H4 (cell line): ENCODE data around the gene EFCAB8. TPM values are rescaled to one million over a fixed set of nuclear protein-coding genes. Genes with fewer than 3 reads are reported as not detected.
"Not testable (repeated sequence)": the region's sequence is repeated elsewhere in the genome, so short reads cannot be mapped to it uniquely, and the experiment has no call there.

Source experiments
- DNase-seq: peaks from one replicate; pipeline ENCODE4 v3.0.0-alpha.2; 2015; ENCODE audit warnings: low spot score
- total RNA-seq: library from RNA; depleted of rRNA; stranded (reverse); fragments of >200 nt; shearing (Covaris generic); gene quantifications from 2 replicates; pipeline ENCODE4 v1.2.3, GENCODE V29; 2014

Gene EFCAB8
- total RNA-seq, 1 experiment from 2014 or later: 0.04 TPM

DNA sequence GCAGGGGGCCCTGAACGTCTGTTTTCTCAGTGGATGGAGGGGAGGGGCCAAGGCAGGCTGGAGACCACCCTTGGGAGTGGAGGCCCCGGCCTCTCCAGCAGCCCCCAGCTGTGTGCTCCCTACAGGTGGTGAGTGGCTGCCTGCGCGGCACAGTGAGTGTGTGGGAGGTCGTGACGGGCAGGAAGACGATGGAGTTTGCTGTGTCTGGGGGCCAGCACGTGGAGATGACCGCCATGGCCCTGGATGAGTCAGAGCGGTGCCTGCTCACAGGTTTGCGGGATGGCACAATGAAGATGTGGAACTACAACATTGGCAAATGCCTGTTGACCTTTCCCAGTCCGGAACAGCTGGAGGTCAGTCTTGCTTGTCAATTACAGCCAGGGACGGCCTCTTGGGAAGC, 52.6 kb downstream of the EFCAB8 start:
- no peak for DNase-seq

DNA sequence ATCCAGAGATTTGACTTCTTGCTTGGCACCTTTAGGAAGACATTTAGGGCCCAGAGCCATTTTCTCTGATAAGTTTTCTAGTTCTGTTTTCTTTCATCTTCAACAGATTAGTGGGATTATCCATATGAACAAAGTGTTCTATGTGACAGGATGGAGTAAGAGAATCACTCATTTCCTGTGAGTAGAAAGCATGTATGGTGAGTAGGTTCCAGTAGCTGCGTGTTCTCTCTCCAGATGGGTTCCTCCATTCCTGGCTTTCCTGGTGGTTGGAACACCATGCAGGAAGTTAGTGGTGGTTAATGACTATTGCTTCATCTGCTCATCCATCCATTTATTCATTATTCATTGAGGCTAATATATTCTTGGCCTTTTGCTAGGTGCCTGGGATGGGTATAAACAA, 54.0 kb downstream of the EFCAB8 start:
- no peak for DNase-seq

DNA sequence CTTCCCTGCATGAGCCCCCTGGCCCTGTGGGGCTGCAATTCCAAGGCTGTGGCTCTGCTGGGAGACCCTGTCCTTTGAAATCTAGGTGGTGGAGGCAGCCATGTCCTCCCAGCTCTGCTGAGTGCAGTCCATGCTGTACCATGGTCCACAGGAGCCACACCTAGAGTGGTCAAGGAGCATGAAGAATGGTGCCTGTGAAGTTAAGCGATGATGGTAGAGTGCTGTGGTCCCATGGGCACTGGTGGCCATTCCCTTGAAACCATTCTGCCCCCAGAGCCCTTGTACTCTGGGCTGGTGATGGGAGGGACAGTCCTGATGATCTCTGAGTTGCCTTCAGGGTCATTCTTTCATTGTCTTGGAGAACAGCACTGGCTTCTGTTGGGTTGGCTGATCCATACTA, 55.3 kb downstream of the EFCAB8 start:
- no peak for DNase-seq

DNA sequence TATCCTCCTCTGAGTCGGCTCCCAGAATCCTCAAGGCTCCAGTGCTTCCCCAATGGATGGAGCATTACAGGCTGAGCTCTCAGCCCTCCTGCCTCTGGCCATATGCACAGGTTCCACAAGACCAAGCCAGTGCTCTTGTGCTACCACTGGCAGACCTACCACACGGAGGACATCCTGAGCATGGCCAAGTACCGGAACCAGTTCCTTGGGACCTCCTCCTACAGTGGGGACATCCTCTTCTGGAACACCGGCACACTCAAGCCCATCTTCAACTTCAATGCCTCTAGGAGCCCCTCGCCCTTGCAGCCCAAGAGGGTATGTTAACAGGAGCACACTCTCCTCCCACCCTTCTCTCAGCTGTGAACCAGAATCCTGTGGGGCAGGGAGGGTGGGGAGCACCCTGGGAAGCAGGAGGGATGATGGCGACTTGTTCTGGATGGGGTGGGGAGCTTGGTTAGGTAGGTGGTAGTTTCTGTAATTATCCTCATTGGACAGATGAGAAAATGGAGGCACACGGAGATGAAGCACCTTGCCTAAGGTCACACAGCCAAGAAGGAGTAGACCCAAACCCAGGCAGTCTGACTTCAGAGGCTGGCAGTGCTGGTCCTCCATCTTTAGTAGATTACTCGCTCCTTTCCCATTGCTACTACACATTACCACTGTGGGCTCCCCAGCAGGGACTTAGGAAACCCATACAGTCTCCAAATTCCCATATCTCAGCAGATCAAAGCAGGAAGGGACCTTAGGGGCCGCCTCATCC, 58.6 kb downstream of the EFCAB8 start:
- DNase-seq: no peak

- no peak for DNase-seq
Observed at GRCh38 chr20:32918296-32918695, 59.6 kb downstream of the EFCAB8 start.

- DNase-seq: no peak
Observed at GRCh38 chr20:32918751-32919150, 60.0 kb downstream of the EFCAB8 start.

GRCh38 chr20:32920066-32920465, 61.3 kb downstream of the EFCAB8 start:
- no peak for DNase-seq

DNA sequence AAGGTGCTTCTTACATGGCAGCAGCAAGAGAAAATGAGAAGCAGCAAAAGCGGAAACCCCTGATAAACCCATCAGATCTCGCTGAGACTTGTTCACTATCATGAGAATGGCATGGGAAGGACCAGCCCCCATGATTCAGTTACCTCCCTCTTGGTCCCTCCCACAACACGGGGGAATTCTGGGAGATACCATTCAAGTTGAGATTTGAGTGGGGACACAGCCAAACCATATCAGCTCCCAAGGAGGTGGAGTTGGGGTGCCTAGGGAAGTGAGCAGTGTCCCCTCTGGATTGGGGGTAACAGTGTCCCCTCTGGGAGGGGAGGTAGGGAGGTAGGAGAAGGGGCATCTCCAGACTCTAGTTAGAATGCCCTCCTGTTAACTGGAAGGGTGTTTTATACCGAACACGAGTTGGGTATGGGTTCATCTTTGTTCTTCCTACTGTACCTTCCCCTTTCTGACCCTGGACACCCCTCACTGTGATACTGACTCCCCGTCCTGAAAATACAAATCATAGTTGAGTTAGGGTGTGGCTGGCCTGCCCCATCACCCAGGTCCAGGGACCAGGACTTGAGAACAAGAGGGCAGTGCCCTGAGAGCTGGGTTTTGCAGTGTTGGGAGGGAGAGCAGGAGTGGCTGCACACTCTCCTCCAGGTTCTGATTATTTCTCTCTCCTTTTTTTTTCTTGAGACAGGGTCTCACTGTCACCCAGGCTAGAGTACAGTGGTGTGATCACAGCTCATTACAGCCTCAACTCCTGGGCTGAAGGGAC, 62.0 kb downstream of the EFCAB8 start:
- DNase-seq: no peak

DNA sequence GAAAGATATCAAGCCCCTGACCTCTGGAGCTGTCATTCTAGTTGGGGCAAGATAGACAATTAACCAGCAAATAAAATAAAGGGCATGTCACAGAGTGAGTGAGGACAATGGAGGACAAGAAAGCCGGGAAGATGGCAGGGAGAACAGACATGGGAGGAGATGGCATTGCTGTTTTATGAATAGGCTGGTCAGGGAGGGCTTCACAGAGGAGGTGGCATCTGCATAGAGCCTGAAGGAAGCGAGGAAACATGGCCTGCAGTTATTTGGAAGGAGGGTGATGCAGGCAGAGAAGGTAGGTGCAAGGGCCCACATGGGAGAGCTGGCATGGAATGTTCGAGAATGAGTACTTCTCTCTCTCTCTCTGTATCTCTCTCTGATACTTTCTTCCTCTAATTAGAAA, 63.7 kb downstream of the EFCAB8 start:
- DNase-seq: no peak

GRCh38 chr20:32924781-32925180, 66.1 kb downstream of the EFCAB8 start:
- DNase-seq: no peak

DNA sequence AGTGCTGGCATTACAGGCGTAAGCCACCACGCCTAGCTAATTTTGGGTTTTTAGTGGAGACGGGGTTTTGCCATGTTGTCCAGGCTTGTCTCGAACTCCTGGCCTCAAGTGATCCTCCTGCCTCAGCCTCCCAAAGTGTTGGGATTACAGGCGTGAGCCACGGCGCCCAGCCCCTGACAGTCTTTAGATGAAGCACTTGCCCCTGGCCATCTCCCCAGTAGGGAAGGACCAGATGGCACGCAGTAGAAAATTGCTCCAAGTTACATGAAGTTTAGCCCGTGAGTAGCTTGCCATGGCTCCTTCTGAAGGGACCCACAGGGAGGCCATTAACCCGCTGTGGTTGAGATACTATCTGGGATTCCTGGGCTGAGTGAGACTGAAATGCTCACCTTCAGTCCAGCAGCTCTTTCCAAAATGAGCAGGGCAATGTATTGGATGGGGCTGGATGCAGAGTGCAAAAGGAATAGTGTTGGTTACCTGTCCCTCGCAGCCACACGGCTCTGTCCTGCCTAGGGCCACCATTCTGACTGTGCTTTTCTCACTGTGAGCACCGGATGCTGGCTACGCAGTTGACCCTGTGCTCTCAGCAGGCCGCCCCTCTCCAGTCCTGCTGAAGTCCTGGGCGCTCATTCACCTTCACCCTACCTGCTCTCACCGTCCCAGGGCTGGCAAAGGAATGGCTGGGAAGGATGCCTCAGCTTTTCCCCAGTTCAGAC, 66.9 kb downstream of the EFCAB8 start:
- DNase-seq: no peak

DNA sequence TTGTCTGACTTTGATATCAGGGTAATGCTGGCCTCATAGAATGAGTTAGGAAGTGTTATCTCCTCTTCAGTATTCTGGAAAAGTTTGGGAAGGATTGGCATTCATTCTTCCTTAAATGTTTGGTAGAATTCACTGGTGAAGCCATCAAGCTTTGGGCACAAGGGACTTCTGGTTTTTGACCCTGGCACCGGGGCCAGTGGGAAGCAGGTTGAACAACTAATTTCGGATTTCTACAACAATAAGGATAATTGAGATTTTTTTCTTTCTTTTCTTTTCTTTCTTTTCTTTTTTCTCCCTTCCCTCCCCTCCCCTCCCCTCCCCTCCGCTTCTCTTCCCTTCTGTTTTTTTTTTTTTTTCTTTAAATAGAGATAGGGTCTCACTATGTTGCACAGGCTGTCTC, 70.4 kb downstream of the EFCAB8 start:
- DNase-seq: no peak

GRCh38 chr20:32930181-32930580, 71.5 kb downstream of the EFCAB8 start:
- no peak for DNase-seq

GRCh38 chr20:32930701-32931100, 72.0 kb downstream of the EFCAB8 start:
- DNase-seq: no peak

GRCh38 chr20:32934580-32934979, 75.9 kb downstream of the EFCAB8 start:
- no peak for DNase-seq

DNA sequence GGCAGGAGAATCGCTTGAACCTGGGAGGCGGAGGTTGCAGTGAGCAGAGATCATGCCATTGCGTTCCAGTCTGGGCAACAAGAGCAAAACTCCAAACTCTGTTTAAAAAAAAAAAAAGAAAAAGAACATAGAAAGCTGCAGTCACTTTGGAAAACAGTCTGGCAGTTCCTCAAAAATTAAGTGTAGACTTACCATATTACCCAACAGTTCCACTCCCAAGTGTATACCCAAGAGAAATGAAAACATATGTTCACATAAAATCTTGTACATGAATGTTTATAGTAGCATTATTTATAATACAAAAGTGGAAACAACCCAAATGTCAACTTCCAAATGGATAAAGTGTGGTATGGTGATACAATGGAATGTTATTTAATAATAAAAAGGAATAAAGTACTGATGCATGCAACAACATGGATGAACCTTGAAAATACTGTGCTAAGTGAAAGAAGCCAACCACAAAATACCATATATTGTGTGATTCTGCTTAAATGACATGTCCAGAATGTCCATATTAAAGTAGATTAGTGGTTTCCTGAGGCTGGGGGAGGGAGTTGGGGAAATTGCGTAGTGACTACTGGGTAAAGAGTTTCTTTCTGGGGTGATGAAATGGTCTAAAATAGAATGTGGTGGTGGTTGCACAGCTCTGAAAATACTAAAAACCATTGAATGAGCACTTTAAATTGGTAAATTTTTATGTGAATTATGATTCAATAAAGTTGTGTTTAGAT, 82.6 kb downstream of the EFCAB8 start:
- DNase-seq: no peak

DNA sequence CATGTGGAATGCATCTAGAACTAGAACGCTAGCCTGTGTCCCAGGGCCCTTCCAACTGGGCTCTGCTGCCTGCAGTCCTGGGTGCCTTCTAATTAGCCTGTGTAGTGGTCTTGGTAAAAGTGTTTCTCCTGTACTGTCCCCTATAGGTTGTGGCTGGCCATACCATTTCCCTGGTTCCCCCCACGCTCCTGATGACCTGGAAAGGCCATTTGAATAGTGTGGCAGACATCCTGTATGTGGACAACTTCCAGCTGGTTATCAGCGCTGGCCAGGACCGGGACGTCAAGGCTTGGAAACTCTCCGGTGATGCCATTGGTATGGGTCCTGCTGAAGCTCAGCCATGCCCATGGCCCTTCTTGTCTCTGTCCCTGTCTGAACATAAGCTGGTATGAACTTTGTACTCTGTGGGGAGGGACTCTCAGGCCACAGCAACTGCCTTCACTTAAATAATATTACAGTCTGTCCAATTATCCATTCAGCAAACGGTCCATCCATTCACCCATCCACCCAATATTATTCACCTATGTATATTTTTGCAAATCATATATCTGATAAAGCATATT, 84.8 kb downstream of the EFCAB8 start:
- no peak for DNase-seq

GRCh38 chr20:32945710-32946221, 87.0 kb downstream of the EFCAB8 start:
- no peak for DNase-seq

GRCh38 chr20:32946629-32947028, 87.9 kb downstream of the EFCAB8 start:
- no peak for DNase-seq

DNA sequence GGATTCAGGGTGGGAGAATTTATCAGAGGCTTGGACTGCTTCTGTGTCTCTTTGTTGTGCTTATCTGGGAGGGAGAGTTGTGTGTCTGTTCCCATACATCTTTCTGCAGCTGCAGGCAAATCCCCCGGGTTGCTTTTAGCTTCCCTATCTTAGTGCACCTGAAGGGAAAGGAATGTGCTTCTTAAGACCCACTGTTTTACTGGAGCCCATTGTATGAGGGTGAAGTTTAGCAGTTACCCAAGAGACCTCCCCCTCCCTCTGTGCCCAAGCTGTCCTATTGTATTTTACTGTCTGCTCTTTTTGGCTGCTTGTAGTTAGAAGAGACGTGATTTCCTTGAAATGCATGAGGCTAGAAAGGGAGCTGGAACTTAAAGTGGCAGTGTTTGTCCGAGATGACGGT, 91.8 kb downstream of the EFCAB8 start:
- not testable (repeated sequence) for DNase-seq

GRCh38 chr20:32957459-32957858, 98.7 kb downstream of the EFCAB8 start:
- no peak for DNase-seq
